ENCODE data around the gene NKAIN1.

DNA sequence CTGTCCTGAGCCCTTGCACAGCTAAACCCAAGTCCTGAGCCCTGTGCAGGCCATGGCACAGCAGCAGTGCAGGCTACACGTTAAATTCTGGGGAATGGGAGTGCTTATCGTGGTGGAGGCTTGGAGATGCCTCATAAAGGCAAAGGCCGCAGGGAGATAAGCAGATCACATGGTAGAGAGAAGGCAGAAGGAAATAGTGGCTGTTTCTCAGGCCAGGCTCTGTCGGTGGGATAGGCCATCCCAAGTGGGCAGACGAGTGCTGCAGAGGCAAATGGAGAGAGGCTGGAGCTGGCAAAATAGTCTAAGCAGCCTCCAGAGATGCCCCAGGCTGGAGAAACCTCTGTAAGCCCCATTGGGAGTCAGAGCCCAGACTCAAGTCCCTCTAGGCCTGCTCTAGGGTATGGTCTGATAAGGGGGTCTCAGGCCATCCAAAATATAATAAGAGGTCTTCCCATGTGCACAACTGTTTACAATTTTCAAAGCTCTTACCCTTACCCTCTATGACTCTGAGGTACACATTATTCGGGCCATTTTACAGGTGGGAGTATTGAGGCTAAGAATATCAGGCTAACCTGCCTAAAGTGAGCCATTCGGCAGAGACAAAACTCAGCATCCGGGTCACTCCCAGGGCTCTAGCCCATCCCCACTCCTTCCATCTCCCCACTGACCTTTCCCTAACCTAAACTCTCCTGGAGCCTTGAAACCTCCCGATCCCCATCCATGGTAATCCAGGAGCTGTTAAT lies 79.6 kb downstream of the NKAIN1 start:
- TF ChIP-seq SRF (IDR thresholded peaks at IDR 0.05; ENCODE audit: low read depth, low read length) = no peak
- TF ChIP-seq, protein P1, sequence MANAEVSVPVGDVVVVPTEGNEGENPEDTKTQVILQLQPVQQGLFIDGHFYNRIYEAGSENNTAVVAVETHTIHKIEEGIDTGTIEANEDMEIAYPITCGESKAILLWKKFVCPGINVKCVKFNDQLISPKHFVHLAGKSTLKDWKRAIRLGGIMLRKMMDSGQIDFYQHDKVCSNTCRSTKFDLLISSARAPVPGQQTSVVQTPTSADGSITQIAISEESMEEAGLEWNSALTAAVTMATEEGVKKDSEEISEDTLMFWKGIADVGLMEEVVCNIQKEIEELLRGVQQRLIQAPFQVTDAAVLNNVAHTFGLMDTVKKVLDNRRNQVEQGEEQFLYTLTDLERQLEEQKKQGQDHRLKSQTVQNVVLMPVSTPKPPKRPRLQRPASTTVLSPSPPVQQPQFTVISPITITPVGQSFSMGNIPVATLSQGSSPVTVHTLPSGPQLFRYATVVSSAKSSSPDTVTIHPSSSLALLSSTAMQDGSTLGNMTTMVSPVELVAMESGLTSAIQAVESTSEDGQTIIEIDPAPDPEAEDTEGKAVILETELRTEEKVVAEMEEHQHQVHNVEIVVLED (CRISPR knock-in tag; IDR thresholded peaks at IDR 0.05; ENCODE audit: borderline replicate concordance) = no peak
- TF ChIP-seq ZNF30 (CRISPR knock-in tag; IDR thresholded peaks at IDR 0.05) = no peak
- TF ChIP-seq NR2C2 (CRISPR knock-in tag; IDR thresholded peaks at IDR 0.05; ENCODE audit: borderline replicate concordance) = no peak
- TF ChIP-seq TEAD3 (CRISPR knock-in tag; optimal IDR thresholded peaks at IDR 0.05; ENCODE audit: borderline replicate concordance) = no peak
- no peak for TF ChIP-seq TCF7L2 (IDR thresholded peaks at IDR 0.05; ENCODE audit: low read depth, low read length)
- TF ChIP-seq CEBPB (IDR thresholded peaks at IDR 0.05; ENCODE audit: borderline replicate concordance, low read depth, low read length) = no peak

All from HepG2 (cell line).